GM19239 (cell line): ENCODE results near the gene SLC7A7.
"Not testable (repeated sequence)": the region's sequence is repeated elsewhere in the genome, so short reads cannot be mapped to it uniquely, and the experiment has no call there.

Source experiments
- DNase-seq: peaks from one replicate; pipeline ENCODE4 v3.0.0; 2011; ENCODE audit warnings: low spot score; ENCODE audit not compliant: insufficient read length
- FAIRE-seq: peaks from 2 replicates; lab custom pipeline; 2011; peaks lifted over from hg19 to GRCh38; lab: Jason Lieb, UNC

Gene SLC7A7

GRCh38 chr14:22814941-22815713, at the start of gene SLC7A7:
TSS of gene SLC7A7 (minus strand) at chr14:22815435. CDS start at chr14:22813398, 2,037 bp downstream.
- DNase-seq = no peak
- FAIRE-seq = no peak

GRCh38 chr14:22864979-22865378, 49.7 kb upstream of the SLC7A7 start:
- no peak for FAIRE-seq
- DNase-seq = no peak

- DNase-seq (no peak), FAIRE-seq (no peak)
Measured at GRCh38 chr14:22861651-22862050, 46.4 kb upstream of the SLC7A7 start.

- not testable (repeated sequence) for DNase-seq, FAIRE-seq
Measured at GRCh38 chr14:22860377-22860776, 45.1 kb upstream of the SLC7A7 start.

GRCh38 chr14:22856428-22856827, 41.2 kb upstream of the SLC7A7 start:
- DNase-seq = no peak
- no peak for FAIRE-seq

- no peak for DNase-seq
- no peak for FAIRE-seq
Measured at GRCh38 chr14:22854963-22855724, 39.9 kb upstream of the SLC7A7 start.

- not testable (repeated sequence) for DNase-seq, FAIRE-seq
Measured at GRCh38 chr14:22854296-22854695, 39.1 kb upstream of the SLC7A7 start.

GRCh38 chr14:22852940-22853767, 37.9 kb upstream of the SLC7A7 start:
- FAIRE-seq (peak; percentile 88), DNase-seq (peak; percentile 85)

GRCh38 chr14:22852599-22852939, 37.3 kb upstream of the SLC7A7 start:
- no peak for DNase-seq
- FAIRE-seq = no peak

GRCh38 chr14:22852178-22852577, 36.9 kb upstream of the SLC7A7 start:
- not testable (repeated sequence) for DNase-seq, FAIRE-seq

- DNase-seq (no peak), FAIRE-seq (no peak)
Measured at GRCh38 chr14:22850944-22851764, 35.9 kb upstream of the SLC7A7 start.

GRCh38 chr14:22849212-22849819, 34.1 kb upstream of the SLC7A7 start:
- FAIRE-seq (no peak), DNase-seq (no peak)

GRCh38 chr14:22848351-22849164, 33.3 kb upstream of the SLC7A7 start:
- no peak for DNase-seq
- no peak for FAIRE-seq

GRCh38 chr14:22847661-22848341, 32.6 kb upstream of the SLC7A7 start:
- no peak for DNase-seq

GRCh38 chr14:22846811-22847307, 31.6 kb upstream of the SLC7A7 start:
- no peak for DNase-seq
- no peak for FAIRE-seq

More at GRCh38 chr14:22847661-22848341, 32.6 kb upstream of the SLC7A7 start:
- FAIRE-seq = no peak

GRCh38 chr14:22845821-22846625, 30.8 kb upstream of the SLC7A7 start:
- no peak for FAIRE-seq
- no peak for DNase-seq

- FAIRE-seq = no peak
Measured at GRCh38 chr14:22845103-22845394, 29.8 kb upstream of the SLC7A7 start.

More at GRCh38 chr14:22845103-22845394, 29.8 kb upstream of the SLC7A7 start:
- no peak for DNase-seq
